Upper lobe of right lung (tissue), 1 donor: ENCODE data around the gene TASP1. TPM values are rescaled to one million over a fixed set of nuclear protein-coding genes. Genes with fewer than 3 reads are reported as not detected.
"Not testable (repeated sequence)": the region's sequence is repeated elsewhere in the genome, so short reads cannot be mapped to it uniquely, and the experiment has no call there.

Source experiments
- ATAC-seq: fragments of 200-7000 bp; cut with Tn5 transposase; one replicate; pipeline ENCODE4 v1.9.1; 2020; ENCODE audit warnings: mild to moderate bottlenecking, moderate library complexity
- DNase-seq: peaks from one replicate; pipeline ENCODE4 v3.0.0-alpha.2; 2020
- H3K27ac ChIP-seq: fragments of 200-600 bp; one replicate; pipeline ENCODE4 v1.8.0; 2022
- H3K27me3 ChIP-seq: fragments of 200-600 bp; one replicate; pipeline ENCODE4 v1.8.0; 2022; ENCODE audit warnings: mild to moderate bottlenecking
- H3K36me3 ChIP-seq: fragments of 200-600 bp; one replicate; pipeline ENCODE4 v1.8.0; 2022
- H3K4me1 ChIP-seq: fragments of 200-600 bp; one replicate; pipeline ENCODE4 v1.8.0; 2022
- H3K4me3 ChIP-seq: fragments of 200-600 bp; one replicate; pipeline ENCODE4 v1.8.0; 2022; ENCODE audit warnings: mild to moderate bottlenecking
- H3K9me3 ChIP-seq: fragments of 200-600 bp; one replicate; pipeline ENCODE4 v1.8.0; 2022
- CTCF ChIP-seq: fragments of 200-600 bp; IDR thresholded peaks from one replicate; pipeline ENCODE4 v1.8.0; 2022; ENCODE audit warnings: antibody characterized with exemption
- intact Hi-C: fragments of 100-400 bp; cut with DNase I; formaldehyde crosslinking; loops from one replicate; pipeline ENCODE4 v1.11.0; 2022
- total RNA-seq: library from RNA; stranded (reverse); fragmentation: NEBNext Ultra II Directional; extraction: Animal tissue kit (Norgen Biotek cat#: 25700); gene quantifications from one replicate; pipeline ENCODE4 v1.2.1, GENCODE V29; 2021
- donor health status: DM: no; HTN: yes; CAD: no; lungs with severe emphysema.

Gene TASP1
- total RNA-seq, 1 donor from 2014 or later, result 17.1 TPM

GRCh38 chr20:13659288-13659687 lies 20.6 kb upstream of the TASP1 start:
- ATAC-seq, result no peak
- Histone ChIP-seq H3K27me3 (no peaks in the 10 kb centered on the region), H3K4me3 (no peak overlapping the region), H3K9me3 (no peaks in the 10 kb centered on the region), H3K36me3 (no peaks in the 10 kb centered on the region), H3K4me1 (no peaks in the 10 kb centered on the region), H3K27ac (no peak overlapping the region)
- TF ChIP-seq CTCF, result no peak
- no peak for DNase-seq
- intact Hi-C loops, result no loop called here

GRCh38 chr20:13658060-13658459 lies 19.3 kb upstream of the TASP1 start:
- H3K27me3 ChIP-seq, H3K4me1 ChIP-seq, H3K9me3 ChIP-seq, DNase-seq, ATAC-seq, H3K27ac ChIP-seq, intact Hi-C loops, H3K4me3 ChIP-seq, H3K36me3 ChIP-seq: not testable (repeated sequence)

GRCh38 chr20:13656721-13657368 lies 18.1 kb upstream of the TASP1 start:
- H3K4me1 ChIP-seq, result no peaks in the 10 kb centered on the region
- no peak for TF ChIP-seq CTCF
- intact Hi-C loops, result no loop called here

GRCh38 chr20:13654463-13655023 lies 15.8 kb upstream of the TASP1 start:
- no peak for DNase-seq
- no peak for ATAC-seq

More at GRCh38 chr20:13656721-13657368, 18.1 kb upstream of the TASP1 start:
- no peak overlapping the region for H3K4me3 ChIP-seq
- ATAC-seq (no peak), DNase-seq (no peak)
- H3K27ac ChIP-seq, result no peak overlapping the region
- no peaks in the 10 kb centered on the region for H3K9me3 ChIP-seq
- no peaks in the 10 kb centered on the region for H3K27me3 ChIP-seq
- H3K36me3 ChIP-seq, result no peaks in the 10 kb centered on the region

GRCh38 chr20:13650474-13650873 lies 11.7 kb upstream of the TASP1 start:
- no peak overlapping the region for H3K27ac ChIP-seq
- TF ChIP-seq CTCF, result no peak
- no peak overlapping the region for H3K4me3 ChIP-seq
- peaks cover 4% of the 10 kb centered on the region for H3K4me1 ChIP-seq
- ATAC-seq, result no peak
- H3K27me3 ChIP-seq, result no peaks in the 10 kb centered on the region
- DNase-seq, result no peak
- intact Hi-C loops, result no loop called here
- H3K9me3 ChIP-seq, result no peaks in the 10 kb centered on the region
- H3K36me3 ChIP-seq, result no peaks in the 10 kb centered on the region

More at GRCh38 chr20:13654463-13655023, 15.8 kb upstream of the TASP1 start:
- no peak overlapping the region for H3K4me3 ChIP-seq
- H3K36me3 ChIP-seq, result no peaks in the 10 kb centered on the region
- H3K9me3 ChIP-seq, result no peaks in the 10 kb centered on the region
- peaks cover 4% of the 10 kb centered on the region for H3K4me1 ChIP-seq
- H3K27ac ChIP-seq, result no peak overlapping the region
- H3K27me3 ChIP-seq, result no peaks in the 10 kb centered on the region
- intact Hi-C loops, result no loop called here
- no peak for TF ChIP-seq CTCF

- DNase-seq (no peak), ATAC-seq (no peak)
- Histone ChIP-seq H3K27ac (no peak overlapping the region), H3K9me3 (no peaks in the 10 kb centered on the region), H3K4me1 (peaks cover 4% of the 10 kb centered on the region), H3K36me3 (no peaks in the 10 kb centered on the region), H3K27me3 (no peaks in the 10 kb centered on the region), H3K4me3 (no peak overlapping the region)
- no peak for TF ChIP-seq CTCF
- intact Hi-C loops, result no loop called here
These were observed 9.8 kb upstream of the TASP1 start for GRCh38 chr20:13648291-13649228.
